ENCODE measurements around the gene FAM135A. TPM values are rescaled to one million over a fixed set of nuclear protein-coding genes. Genes with fewer than 3 reads are reported as not detected.

Gene FAM135A
- total RNA-seq, 1 donor from 2014 or later: 9.4 TPM

DNA sequence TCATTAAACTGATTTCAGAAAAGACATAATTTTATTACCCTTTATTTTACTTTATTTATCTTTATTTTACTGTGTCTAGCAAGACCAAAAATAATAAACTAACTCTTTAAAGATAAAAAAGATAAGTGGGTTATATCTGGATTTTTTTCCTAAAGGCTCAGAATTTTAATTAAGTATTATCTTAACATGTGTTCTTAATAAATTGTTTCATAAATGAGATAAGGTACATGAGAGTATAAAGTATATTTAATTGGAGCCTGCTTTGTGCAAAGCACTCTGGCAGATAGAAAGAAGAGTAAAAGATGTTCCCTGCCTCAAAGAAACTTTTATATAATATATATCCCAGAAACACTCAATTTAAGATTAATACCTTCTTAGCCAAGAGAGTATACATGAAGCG is 8.7 kb upstream of the FAM135A start:
- intact Hi-C loops (cut with micrococcal nuclease): no loop called here
- Mint-ChIP-seq H3K36me3 (ENCODE audit: low read depth) (no peaks in the 10 kb centered on the region), H3K27me3 (ENCODE audit: low read depth) (peaks cover 23% of the 10 kb centered on the region)

DNA sequence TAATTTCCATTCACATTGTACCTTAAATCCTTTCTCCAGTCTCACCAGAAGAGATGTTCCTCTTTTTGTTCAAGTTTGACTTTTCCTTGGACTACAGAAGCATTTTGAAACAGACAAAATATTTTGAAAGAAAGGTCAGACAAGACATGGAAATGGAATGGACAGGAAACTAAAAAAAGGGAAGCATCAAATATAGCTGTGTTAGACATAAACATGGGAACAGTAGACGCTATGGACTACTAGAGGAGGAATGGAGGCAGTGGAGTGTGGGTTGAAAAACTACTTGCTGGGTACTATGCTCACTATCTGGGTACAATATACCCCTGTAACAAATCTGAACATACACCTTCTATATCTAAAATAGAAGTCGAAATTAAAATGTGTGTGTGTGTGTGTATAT is 4.1 kb upstream of the FAM135A start:
- no peaks in the 10 kb centered on the region for H3K9me3 Mint-ChIP-seq
- H3K27me3 Mint-ChIP-seq (ENCODE audit: low read depth): peaks cover 20% of the 10 kb centered on the region
- no peak for DNase-seq (ENCODE audit: low spot score)
- no peak overlapping the region for H3K4me3 Mint-ChIP-seq (ENCODE audit: low read depth)
- H3K36me3 Mint-ChIP-seq (ENCODE audit: low read depth): no peaks in the 10 kb centered on the region
- peaks cover 28% of the 10 kb centered on the region for H3K4me1 Mint-ChIP-seq (ENCODE audit: low read depth)
- no peak overlapping the region for H3K27ac Mint-ChIP-seq
- intact Hi-C loops (cut with micrococcal nuclease): no loop called here

More for the DNA sequence above, 8.7 kb upstream of the FAM135A start:
- DNase-seq (ENCODE audit: low spot score): no peak
- Mint-ChIP-seq H3K4me3 (ENCODE audit: low read depth) (no peak overlapping the region), H3K27ac (no peak overlapping the region), H3K9me3 (no peaks in the 10 kb centered on the region), H3K4me1 (ENCODE audit: low read depth) (peaks cover 20% of the 10 kb centered on the region)

DNA sequence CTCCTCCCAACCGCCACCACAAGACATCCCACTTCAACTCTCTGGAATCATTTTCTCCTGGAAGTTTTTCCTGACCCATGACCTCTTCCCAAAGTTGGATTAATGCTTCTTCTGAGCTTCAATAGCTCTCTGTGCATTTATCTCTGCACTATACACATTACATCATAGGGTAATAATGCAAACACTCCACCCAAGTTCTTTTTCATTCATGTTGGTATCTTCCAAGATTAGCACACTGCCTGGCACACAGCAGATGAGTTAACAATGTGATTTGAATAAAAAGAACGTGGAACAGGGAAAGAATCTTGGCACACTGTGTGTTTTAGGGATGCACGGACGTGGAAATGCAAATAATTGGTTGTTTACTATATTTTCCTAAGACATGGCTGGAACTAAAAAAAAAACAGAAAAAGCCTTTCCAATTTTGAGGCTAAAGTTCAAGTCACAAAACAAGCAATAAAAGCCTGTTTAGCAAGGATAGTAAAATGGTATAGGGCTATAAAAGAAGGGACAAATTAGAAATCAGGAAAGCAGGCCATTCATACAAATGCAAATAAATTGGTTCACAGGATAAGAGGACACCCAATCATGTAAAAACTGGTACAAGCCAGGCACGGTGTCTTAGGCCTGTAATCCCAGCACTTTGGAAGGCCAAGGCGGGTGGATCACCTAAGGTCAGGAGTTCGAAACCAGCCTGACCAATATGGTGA is 1.6 kb upstream of the FAM135A start:
- DNase-seq (ENCODE audit: low spot score): no peak
- H3K9me3 Mint-ChIP-seq: no peaks in the 10 kb centered on the region
- intact Hi-C loops (cut with micrococcal nuclease): loop anchor here (2.0 to 10.0 kb wide), 4 partner anchors 155 to 597 kb away; partner anchors contain the start of genes B3GAT2, SDHAF4 and SMAP1
- H3K4me3 Mint-ChIP-seq (ENCODE audit: low read depth): peak overlapping the region; percentile 43
- H3K4me1 Mint-ChIP-seq (ENCODE audit: low read depth): peaks cover 37% of the 10 kb centered on the region
- H3K27ac Mint-ChIP-seq: no peak overlapping the region
- H3K36me3 Mint-ChIP-seq (ENCODE audit: low read depth): no peaks in the 10 kb centered on the region
- H3K27me3 Mint-ChIP-seq (ENCODE audit: low read depth): peaks cover 14% of the 10 kb centered on the region

DNA sequence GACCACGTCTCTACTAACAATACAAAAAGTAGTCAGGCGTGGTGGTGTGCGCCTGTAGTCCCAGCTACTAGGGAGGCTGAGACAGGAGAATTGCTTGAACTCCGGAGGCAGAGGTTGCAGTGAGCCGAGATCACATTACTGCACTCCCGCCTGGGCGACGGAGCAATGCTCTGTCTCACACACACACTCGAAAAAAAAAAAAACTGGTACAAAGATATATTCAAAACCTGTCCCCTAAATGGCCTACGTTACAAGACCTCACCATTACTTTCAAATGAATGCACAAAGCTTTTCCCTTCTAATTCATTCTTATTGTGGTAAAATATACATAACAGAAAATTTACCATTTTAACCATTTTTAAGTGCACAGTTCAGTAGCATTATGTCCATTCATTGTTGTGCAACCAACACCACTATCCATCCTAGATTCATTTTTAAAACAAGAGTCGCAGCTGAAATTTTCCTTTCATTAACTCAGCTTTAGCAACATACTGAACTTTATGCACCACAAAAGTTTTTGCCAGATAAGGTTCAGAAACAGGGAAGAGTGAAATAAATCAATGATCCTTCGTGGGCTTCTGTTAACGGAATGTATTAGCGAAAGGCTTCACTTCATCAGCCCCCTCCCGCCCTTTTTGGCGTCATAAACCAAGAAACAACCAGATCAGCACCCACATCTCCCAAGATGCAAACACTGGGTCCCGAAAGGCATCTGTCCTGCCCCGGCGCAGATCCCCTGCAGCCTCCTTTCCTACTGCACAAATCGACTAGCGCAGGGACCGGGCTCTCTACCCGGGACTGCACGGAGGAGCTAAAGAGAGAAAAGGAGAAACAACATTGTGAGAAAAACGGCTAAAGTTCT is 825 bp upstream of the FAM135A start:
- H3K27me3 Mint-ChIP-seq (ENCODE audit: low read depth): peaks cover 14% of the 10 kb centered on the region
- no peaks in the 10 kb centered on the region for H3K36me3 Mint-ChIP-seq (ENCODE audit: low read depth)
- H3K9me3 Mint-ChIP-seq: no peaks in the 10 kb centered on the region
- no peak for DNase-seq (ENCODE audit: low spot score)
- H3K4me1 Mint-ChIP-seq (ENCODE audit: low read depth): peaks cover 31% of the 10 kb centered on the region
- peak overlapping the region; percentile 92 for H3K4me3 Mint-ChIP-seq (ENCODE audit: low read depth)
- intact Hi-C loops (cut with micrococcal nuclease): loop anchor here (2.0 to 10.0 kb wide), 4 partner anchors 154 to 598 kb away; partner anchors contain the start of genes B3GAT2, SDHAF4 and SMAP1
- peak overlapping the region; percentile 80 for H3K27ac Mint-ChIP-seq

DNA sequence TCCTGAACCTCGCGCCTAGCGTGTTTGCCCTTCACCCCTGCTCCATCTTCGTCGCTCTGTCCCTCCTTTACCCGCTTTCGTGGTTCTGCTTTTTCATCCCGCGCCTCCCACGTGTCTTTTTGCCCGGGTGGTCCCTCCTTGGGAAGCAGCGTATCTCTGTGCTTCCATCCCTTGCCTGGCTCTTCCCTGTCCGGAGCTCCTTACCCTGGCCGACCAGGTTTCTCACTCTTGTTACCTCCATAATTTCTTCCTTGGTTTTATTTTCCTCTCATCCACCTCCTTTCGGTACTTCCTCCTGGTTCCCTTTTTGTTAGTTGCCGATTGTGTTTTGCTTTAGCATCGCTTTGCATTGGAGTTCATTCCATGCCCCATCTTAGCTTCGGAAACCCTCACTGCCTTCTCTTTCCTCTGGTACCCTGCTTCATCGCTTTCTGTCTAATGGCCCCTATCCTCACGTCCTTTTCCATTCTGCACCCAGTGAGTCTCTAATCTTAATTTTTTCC is 735 bp downstream of the FAM135A start:
- Mint-ChIP-seq H3K36me3 (ENCODE audit: low read depth) (no peaks in the 10 kb centered on the region), H3K27ac (peak overlapping the region; percentile 90), H3K4me3 (ENCODE audit: low read depth) (peak overlapping the region; percentile 98), H3K4me1 (ENCODE audit: low read depth) (peaks cover 25% of the 10 kb centered on the region), H3K9me3 (no peaks in the 10 kb centered on the region), H3K27me3 (ENCODE audit: low read depth) (peaks cover 12% of the 10 kb centered on the region)
- intact Hi-C loops (cut with micrococcal nuclease): loop anchor here (2.0 to 10.0 kb wide), 4 partner anchors 153 to 599 kb away; partner anchors contain the start of genes B3GAT2, SDHAF4 and SMAP1
- DNase-seq (ENCODE audit: low spot score): no peak

DNA sequence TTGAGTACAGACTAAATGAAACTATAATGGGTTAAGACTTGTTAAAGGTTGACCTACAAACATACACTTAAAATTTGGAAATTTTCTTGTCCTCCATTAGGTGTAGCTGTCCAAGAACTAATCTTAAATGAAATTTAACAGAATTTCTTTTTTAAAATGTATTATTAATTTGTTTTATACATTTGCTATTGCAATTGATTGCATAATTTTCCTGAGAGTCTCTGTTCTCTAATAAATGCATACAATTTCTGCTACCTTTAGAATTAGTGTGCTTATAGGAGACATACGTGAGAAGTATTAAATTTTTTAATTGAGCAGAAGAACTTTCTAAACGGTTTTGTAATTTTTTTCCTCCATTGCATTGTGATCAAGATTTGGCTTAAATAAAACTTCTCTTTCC is 1.5 kb downstream of the FAM135A start:
- Mint-ChIP-seq H3K27me3 (ENCODE audit: low read depth) (peaks cover 9% of the 10 kb centered on the region), H3K36me3 (ENCODE audit: low read depth) (peaks cover 5% of the 10 kb centered on the region), H3K27ac (no peak overlapping the region), H3K4me1 (ENCODE audit: low read depth) (peaks cover 25% of the 10 kb centered on the region), H3K4me3 (ENCODE audit: low read depth) (peak overlapping the region; percentile 98), H3K9me3 (no peaks in the 10 kb centered on the region)
- intact Hi-C loops (cut with micrococcal nuclease): loop anchor here (5.0 to 10.0 kb wide), 3 partner anchors 252 to 600 kb away; partner anchors contain the start of genes B3GAT2 and SMAP1
- no peak for DNase-seq (ENCODE audit: low spot score)

DNA sequence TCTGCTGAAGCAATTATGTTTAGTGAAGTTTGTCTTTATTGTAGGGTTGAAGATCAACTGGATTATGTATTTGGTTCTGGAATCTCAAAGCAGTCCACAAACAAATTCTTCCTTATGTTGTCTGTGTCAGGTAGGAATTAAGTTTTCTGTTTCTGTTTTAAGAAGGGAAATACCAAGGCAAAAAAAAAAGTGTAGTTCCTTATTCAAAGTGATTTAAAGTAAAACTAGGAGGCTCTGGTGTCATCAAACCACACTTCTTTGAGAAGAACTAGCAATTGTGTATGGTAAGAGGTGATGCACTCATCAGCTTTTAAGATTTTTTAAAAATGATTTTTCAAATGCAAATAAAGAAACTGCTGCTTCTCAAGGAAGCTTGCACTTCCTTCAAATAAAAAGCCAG is 1.9 kb downstream of the FAM135A start:
- no peaks in the 10 kb centered on the region for H3K9me3 Mint-ChIP-seq
- H3K27me3 Mint-ChIP-seq (ENCODE audit: low read depth): peaks cover 7% of the 10 kb centered on the region
- peaks cover 25% of the 10 kb centered on the region for H3K4me1 Mint-ChIP-seq (ENCODE audit: low read depth)
- DNase-seq (ENCODE audit: low spot score): no peak
- H3K4me3 Mint-ChIP-seq (ENCODE audit: low read depth): peak overlapping the region; percentile 35
- H3K27ac Mint-ChIP-seq: no peak overlapping the region
- peaks cover 5% of the 10 kb centered on the region for H3K36me3 Mint-ChIP-seq (ENCODE audit: low read depth)
- intact Hi-C loops (cut with micrococcal nuclease): loop anchor here (10.0 kb wide), 1 partner anchor 600 kb away; no protein-coding TSS in a partner anchor

DNA sequence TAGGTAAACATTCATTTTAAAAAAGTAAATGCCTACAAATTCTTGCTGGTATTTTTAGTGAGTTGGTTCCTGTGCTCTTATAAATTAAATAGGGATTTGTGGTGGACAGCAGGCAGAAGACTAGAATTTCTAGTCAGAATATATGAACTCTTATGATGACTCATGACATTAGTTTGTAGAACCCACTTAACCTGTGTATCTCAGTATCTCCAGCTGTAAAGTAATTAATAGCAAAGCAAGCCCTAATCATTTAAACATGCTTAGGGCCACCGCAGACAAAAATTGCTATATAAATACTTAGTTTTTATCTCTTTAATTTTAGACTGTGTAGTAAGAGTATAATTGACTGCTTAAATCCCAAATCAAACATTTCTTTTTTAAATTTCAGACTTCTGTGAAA is 2.4 kb downstream of the FAM135A start:
- peaks cover 5% of the 10 kb centered on the region for H3K36me3 Mint-ChIP-seq (ENCODE audit: low read depth)
- H3K4me3 Mint-ChIP-seq (ENCODE audit: low read depth): no peak overlapping the region
- H3K4me1 Mint-ChIP-seq (ENCODE audit: low read depth): peaks cover 25% of the 10 kb centered on the region
- intact Hi-C loops (cut with micrococcal nuclease): loop anchor here (10.0 kb wide), 1 partner anchor 601 kb away; no protein-coding TSS in a partner anchor
- H3K27ac Mint-ChIP-seq: no peak overlapping the region
- peaks cover 7% of the 10 kb centered on the region for H3K27me3 Mint-ChIP-seq (ENCODE audit: low read depth)
- no peaks in the 10 kb centered on the region for H3K9me3 Mint-ChIP-seq
- no peak for DNase-seq (ENCODE audit: low spot score)

DNA sequence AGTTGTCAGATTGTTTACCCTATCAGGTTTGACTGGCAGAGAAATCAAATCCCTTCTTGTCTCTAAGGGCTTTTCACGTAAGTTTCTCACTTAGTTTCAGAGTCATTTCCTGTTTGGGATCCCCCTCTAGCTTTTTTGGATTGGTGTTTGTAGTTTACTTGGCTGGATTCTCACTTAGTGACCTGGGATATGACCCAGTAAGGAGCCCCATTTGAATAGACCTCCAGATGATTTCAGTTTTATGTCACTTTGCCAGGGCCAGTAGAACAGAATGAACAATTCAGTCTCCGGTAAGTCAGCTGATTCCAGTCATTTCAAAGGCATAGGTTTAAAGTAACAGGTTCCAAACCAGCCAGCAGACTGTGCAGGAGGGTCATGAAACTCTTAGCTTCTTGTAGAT is 8.2 kb downstream of the FAM135A start:
- Mint-ChIP-seq H3K27ac (no peak overlapping the region), H3K4me3 (ENCODE audit: low read depth) (no peak overlapping the region), H3K36me3 (ENCODE audit: low read depth) (peaks cover 5% of the 10 kb centered on the region), H3K27me3 (ENCODE audit: low read depth) (no peaks in the 10 kb centered on the region), H3K9me3 (no peaks in the 10 kb centered on the region), H3K4me1 (ENCODE audit: low read depth) (peaks cover 2% of the 10 kb centered on the region)
- DNase-seq (ENCODE audit: low spot score): no peak
- intact Hi-C loops (cut with micrococcal nuclease): no loop called here

DNA sequence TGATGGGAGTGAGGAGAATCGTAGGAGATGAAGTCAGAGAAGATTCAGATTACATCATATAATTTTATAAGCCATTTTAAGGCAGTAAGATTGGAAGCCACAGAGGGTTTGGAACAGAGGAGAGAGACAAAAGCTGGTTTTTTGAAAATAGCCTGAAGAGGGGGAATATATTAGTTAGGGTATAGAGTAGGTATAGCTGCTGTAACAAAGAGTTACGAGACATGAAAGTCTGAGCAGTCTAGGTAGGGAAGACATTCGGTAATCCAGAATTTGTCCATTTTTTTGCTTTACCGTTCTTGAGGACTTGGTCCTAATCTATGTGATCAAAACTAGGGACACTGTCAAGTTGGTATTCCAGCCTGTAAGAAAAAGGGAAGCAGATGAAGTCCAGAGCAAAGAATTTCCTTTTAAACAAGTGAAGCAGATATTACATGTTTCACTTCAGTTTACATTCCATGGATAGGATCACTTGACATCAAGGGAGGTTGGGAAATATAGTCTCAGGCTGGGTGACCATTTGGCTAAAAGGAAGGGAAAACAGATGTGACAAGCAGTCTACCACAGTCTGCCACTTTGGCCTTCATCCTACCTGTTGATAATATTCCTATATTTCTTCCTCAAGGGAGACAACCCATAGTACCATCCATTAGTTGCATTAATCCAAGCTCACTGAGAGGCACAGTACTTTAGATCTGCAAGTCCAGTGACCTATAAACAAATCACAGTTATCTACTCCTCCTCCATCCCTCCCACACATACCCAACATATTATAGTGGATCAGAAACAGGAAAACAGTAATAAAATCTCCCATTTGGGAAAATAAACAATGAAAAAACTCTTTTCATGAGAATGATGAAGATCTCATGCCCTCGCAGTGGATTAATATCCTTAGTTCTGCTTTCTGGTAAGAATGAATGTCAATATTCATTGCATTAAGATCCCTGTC is 10.2 kb downstream of the FAM135A start:
- intact Hi-C loops (cut with micrococcal nuclease): no loop called here
- Mint-ChIP-seq H3K36me3 (ENCODE audit: low read depth) (peaks cover 5% of the 10 kb centered on the region), H3K4me3 (ENCODE audit: low read depth) (no peak overlapping the region), H3K4me1 (ENCODE audit: low read depth) (no peaks in the 10 kb centered on the region), H3K27me3 (ENCODE audit: low read depth) (no peaks in the 10 kb centered on the region), H3K9me3 (no peaks in the 10 kb centered on the region), H3K27ac (no peak overlapping the region)
- DNase-seq (ENCODE audit: low spot score): no peak

DNA sequence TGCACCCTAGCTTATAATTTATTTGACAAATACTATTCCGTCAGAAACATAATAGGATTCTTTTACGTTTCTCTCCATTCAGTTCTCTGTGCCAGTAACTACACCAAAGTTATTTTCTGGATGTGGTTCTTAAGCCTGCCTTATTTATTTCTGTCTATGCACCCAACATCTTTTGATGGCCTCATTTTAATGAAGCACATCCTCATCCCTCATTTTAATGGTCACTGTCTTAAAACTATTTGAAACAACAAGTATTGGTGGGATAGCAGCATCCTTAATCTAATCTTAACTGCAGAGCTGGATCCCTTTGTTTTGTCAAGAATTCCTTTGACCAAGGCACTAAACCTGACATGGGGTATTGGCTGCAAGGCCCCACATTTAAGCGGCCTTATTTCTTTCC is 11.0 kb downstream of the FAM135A start:
- no peaks in the 10 kb centered on the region for H3K9me3 Mint-ChIP-seq
- H3K4me3 Mint-ChIP-seq (ENCODE audit: low read depth): no peak overlapping the region
- H3K4me1 Mint-ChIP-seq (ENCODE audit: low read depth): no peaks in the 10 kb centered on the region
- intact Hi-C loops (cut with micrococcal nuclease): no loop called here
- H3K27ac Mint-ChIP-seq: no peak overlapping the region
- peaks cover 4% of the 10 kb centered on the region for H3K36me3 Mint-ChIP-seq (ENCODE audit: low read depth)
- no peaks in the 10 kb centered on the region for H3K27me3 Mint-ChIP-seq (ENCODE audit: low read depth)
- no peak for DNase-seq (ENCODE audit: low spot score)

DNA sequence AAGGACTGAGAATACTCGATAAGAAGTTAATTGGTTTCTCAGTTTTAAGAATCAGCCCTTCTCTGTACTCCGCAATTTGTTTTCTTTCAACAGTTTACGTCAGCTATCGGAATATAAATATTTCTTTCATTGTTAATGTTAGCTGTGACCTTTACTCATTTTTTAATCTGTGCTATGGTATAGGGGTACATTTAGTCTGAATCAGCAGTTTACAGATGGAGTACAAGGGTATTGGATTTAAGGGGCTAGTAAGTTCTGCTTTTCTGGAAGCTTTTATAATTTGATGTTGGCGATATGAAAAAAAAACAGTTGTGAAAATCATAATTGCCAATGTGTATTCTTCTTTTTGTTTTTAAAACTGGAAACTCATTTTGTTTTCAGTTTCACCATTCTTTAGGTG is 23.0 kb downstream of the FAM135A start:
- Mint-ChIP-seq H3K27ac (no peak overlapping the region), H3K27me3 (ENCODE audit: low read depth) (no peaks in the 10 kb centered on the region), H3K36me3 (ENCODE audit: low read depth) (peaks cover 1% of the 10 kb centered on the region), H3K4me3 (ENCODE audit: low read depth) (no peak overlapping the region), H3K9me3 (no peaks in the 10 kb centered on the region), H3K4me1 (ENCODE audit: low read depth) (no peaks in the 10 kb centered on the region)
- no peak for DNase-seq (ENCODE audit: low spot score)
- intact Hi-C loops (cut with micrococcal nuclease): no loop called here

Data from activated T-helper 2 cell treated with anti-CD3 and anti-CD28 coated beads, Interferon-gamma antibody, Interleukin-2, Interleukin-4, amounts not matched to agents 10 μg/mL and 5 μg/mL and 100 μg/mL, durations not matched to agents 14 hours and 24 hours and 36 hours (primary cell).